T-helper 2 cell treated with Interferon-gamma antibody and Interleukin-4, amounts not matched to agents 5 μg/mL and 100 μg/mL, for 36 hours (primary cell): ENCODE results near the gene WDPCP.
"Not testable (repeated sequence)": the region's sequence is repeated elsewhere in the genome, so short reads cannot be mapped to it uniquely, and the experiment has no call there.

Source experiments
- DNase-seq: peaks from one replicate; pipeline ENCODE4 v3.0.0; 2021; ENCODE audit warnings: low spot score
- H3K27ac Mint-ChIP-seq: one replicate; pipeline ENCODE4 v1.8.0; 2021; ENCODE audit warnings: mild to moderate bottlenecking, mixed read lengths
- H3K27me3 Mint-ChIP-seq: one replicate; pipeline ENCODE4 v1.8.0; 2021; ENCODE audit warnings: low read depth, mixed read lengths
- H3K36me3 Mint-ChIP-seq: one replicate; pipeline ENCODE4 v1.8.0; 2021; ENCODE audit warnings: low read depth, mixed read lengths
- H3K4me1 Mint-ChIP-seq: one replicate; pipeline ENCODE4 v1.8.0; 2021; ENCODE audit warnings: low read depth, mixed read lengths
- H3K4me3 Mint-ChIP-seq: one replicate; pipeline ENCODE4 v1.8.0; 2022; ENCODE audit warnings: mild to moderate bottlenecking, moderate library complexity, mixed read lengths
- H3K9me3 Mint-ChIP-seq: one replicate; pipeline ENCODE4 v1.8.0; 2021; ENCODE audit warnings: mixed read lengths

WDPCP gene

DNA sequence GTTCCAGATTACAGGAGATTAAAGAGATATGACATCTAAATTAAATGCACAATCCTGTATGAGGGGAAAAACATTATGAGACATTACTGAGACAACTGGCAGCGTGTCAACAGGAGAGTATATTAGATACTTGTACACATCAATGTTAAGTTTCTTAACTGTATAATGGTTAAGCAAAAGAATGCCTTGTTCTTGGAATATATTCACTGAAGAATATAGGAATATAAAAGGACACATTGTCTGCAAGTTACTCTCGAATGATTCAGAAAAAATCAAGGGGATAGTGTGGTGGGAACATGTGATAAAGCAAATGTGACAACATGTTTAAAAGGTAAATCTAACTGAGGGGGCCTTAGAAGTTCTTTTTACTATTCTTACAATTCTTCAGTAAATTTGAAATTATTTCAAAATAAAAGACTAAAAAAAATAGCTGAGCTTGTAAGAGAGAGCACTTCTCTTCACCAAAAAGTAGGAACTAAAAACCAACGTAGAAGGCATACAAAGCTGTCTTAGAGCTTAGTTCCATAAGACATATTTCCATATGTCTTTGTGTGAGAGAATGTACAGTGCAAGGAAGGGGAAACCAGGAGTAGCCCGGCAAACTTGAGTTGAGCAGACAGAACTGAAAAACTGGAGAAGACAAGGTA lies 7.5 kb downstream of the WDPCP start:
- Mint-ChIP-seq H3K4me3 (no peak overlapping the region), H3K36me3 (no peaks in the 10 kb centered on the region), H3K4me1 (peaks cover 9% of the 10 kb centered on the region), H3K27me3 (no peaks in the 10 kb centered on the region), H3K9me3 (no peaks in the 10 kb centered on the region), H3K27ac (no peak overlapping the region)
- DNase-seq = no peak

DNA sequence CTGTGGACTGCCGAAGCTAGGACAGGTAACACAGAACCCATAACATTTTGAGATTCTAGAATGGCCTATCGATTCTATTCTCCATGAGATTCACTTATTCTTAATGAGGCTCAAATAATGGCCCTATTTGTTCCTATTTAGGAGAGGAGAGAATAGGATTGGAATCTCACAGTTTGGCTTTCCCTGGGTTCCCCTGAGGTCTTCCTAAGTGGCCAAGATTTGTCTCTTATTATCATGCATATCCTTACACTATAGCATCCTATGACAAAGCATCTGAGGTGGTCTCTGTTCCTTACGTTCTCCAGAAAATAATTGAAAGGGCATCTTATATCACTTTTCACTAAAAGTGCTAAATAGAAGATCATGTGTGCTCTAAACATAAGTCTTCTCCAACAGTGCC lies 9.5 kb downstream of the WDPCP start:
- Mint-ChIP-seq H3K27me3 (no peaks in the 10 kb centered on the region), H3K9me3 (peaks cover 4% of the 10 kb centered on the region), H3K36me3 (no peaks in the 10 kb centered on the region), H3K4me1 (peaks cover 9% of the 10 kb centered on the region), H3K4me3 (no peak overlapping the region), H3K27ac (no peak overlapping the region)
- no peak for DNase-seq

DNA sequence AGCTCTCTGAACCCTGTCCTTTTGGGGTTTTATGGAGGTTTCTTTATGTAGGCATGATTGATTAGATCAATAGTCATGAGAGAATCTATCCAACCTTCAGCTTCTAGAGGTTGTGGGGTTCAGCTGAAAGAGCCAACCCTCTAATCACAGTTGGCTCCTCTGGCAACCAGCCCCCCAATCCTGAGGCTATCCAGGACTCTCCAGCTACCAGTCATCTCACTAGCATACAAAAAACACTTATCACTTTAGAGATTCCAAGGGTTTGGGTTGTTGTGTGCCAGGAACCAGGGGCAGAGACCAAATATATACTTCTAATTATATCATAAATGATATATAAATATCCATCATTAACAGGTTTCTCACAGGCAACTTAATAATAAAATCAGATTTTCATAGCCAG lies 11.7 kb downstream of the WDPCP start:
- no peaks in the 10 kb centered on the region for H3K36me3 Mint-ChIP-seq
- peaks cover 4% of the 10 kb centered on the region for H3K4me1 Mint-ChIP-seq
- no peaks in the 10 kb centered on the region for H3K27me3 Mint-ChIP-seq
- DNase-seq = no peak
- H3K27ac Mint-ChIP-seq = no peak overlapping the region
- H3K9me3 Mint-ChIP-seq = peaks cover 4% of the 10 kb centered on the region
- no peak overlapping the region for H3K4me3 Mint-ChIP-seq

DNA sequence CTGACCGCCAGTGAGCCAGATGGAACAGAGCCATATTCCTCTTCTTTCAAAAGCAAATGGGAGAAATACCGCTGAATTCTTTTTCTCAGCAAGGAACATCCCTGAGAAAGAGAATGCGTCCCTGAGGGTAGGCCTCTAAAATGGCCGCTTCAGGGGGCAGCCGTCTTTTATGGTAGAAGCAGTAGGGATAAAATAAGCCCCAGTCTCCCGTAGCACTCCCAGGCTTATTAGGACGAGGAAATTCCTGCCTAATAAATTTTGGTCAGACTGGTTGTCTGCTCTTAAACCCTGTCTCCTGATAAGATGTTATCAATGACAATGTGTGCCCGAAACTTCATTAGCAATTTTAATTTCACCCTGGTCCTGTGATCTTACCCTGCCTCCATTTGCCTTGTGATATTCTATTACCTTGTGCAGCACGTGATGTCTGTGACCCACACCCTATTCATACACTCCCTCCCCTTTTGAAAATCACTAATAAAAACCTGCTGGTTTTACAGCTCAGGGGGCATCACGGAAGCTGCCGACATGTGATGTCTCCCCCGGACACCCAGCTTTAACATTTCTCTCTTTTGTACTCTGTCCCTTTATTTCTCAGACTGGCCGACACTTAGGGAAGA lies 14.4 kb downstream of the WDPCP start:
- not testable (repeated sequence) for H3K36me3 Mint-ChIP-seq, H3K27me3 Mint-ChIP-seq, H3K4me3 Mint-ChIP-seq, H3K27ac Mint-ChIP-seq, H3K4me1 Mint-ChIP-seq, DNase-seq
- H3K9me3 Mint-ChIP-seq = peaks cover 11% of the 10 kb centered on the region

DNA sequence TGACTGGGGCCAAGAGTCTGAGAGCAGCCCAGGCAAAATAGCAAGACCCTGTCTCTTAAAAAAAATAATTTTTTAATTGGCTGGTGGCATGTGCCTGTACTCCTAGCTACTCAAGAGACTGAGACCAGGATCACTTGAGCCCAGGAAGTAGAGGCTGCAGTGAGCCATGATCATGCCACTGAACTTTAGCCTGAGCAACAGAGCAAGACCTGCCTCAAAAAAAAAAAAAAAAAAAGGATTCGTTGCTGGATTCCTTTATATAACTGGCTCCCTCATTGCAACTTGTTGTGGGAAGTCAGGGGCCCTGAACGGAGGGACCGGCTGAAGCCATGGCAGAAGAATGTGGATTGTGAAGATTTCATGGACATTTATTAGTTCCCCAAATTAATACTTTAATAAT lies 15.3 kb downstream of the WDPCP start:
- not testable (repeated sequence) for H3K27me3 Mint-ChIP-seq, H3K27ac Mint-ChIP-seq, DNase-seq, H3K36me3 Mint-ChIP-seq, H3K4me1 Mint-ChIP-seq, H3K4me3 Mint-ChIP-seq
- peaks cover 19% of the 10 kb centered on the region for H3K9me3 Mint-ChIP-seq

DNA sequence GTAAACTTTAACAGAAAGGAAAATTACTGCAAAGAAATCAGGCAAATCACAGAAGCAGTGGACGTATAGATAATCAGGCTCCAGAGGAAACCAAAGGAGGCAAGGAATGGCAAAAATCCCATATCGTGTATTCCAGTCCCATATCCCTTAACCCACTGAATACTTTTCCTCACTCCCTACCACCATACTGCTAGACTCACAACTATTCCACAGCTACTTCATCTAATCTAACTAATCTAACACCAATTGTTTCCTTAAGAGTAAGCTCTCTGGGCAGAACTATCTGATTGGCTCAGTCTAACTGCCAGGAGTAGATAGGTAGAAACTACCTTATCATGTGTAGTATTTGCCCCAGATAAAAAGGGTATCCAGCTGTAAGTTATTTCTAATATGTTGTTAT lies 16.3 kb downstream of the WDPCP start:
- no peaks in the 10 kb centered on the region for H3K27me3 Mint-ChIP-seq
- H3K4me1 Mint-ChIP-seq = no peaks in the 10 kb centered on the region
- no peak for DNase-seq
- peaks cover 4% of the 10 kb centered on the region for H3K36me3 Mint-ChIP-seq
- H3K9me3 Mint-ChIP-seq = peaks cover 30% of the 10 kb centered on the region
- no peak overlapping the region for H3K4me3 Mint-ChIP-seq
- no peak overlapping the region for H3K27ac Mint-ChIP-seq

DNA sequence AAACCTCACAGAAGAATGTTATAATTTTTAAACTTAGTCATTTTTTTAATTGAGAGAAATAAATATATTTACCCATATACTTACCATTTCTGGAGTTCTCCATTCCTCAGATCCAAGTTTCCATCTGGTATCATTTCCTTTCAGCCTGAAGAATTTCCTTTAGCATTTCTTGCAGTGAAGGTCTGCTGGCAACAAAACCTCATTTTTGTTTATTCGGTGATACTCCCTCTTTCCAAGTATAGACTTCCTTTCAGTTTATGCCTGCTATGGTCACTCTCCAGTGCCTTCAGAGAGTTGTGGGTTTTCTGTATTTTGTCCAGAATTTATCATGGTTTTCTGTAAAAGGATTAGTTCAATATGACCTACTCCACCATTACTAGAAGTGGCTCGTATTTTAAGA lies 17.0 kb downstream of the WDPCP start:
- H3K36me3 Mint-ChIP-seq = peaks cover 4% of the 10 kb centered on the region
- H3K4me1 Mint-ChIP-seq = no peaks in the 10 kb centered on the region
- H3K27me3 Mint-ChIP-seq = no peaks in the 10 kb centered on the region
- no peak overlapping the region for H3K4me3 Mint-ChIP-seq
- H3K9me3 Mint-ChIP-seq = peaks cover 35% of the 10 kb centered on the region
- no peak for DNase-seq
- no peak overlapping the region for H3K27ac Mint-ChIP-seq

DNA sequence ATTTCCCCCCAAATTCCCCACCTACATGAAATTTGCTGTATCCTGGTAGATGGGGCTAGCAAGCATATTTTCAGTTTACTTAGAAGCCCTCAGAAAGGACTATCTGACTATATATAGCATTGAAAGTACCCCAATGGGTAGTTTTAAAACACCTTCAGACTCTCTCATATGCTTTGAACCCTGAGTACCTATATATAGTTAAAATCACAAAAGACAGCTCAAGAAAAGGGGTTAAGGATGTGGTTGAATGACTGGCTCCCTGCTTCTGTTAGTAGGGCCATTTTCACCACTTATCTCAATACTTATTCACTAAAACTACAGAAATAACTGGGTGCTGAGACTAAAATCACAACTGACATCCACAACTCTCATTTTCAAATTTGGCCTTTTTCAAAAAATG lies 18.5 kb downstream of the WDPCP start:
- H3K36me3 Mint-ChIP-seq = peaks cover 4% of the 10 kb centered on the region
- peaks cover 40% of the 10 kb centered on the region for H3K9me3 Mint-ChIP-seq
- no peak for DNase-seq
- H3K27ac Mint-ChIP-seq = no peak overlapping the region
- no peak overlapping the region for H3K4me3 Mint-ChIP-seq
- H3K27me3 Mint-ChIP-seq = no peaks in the 10 kb centered on the region
- H3K4me1 Mint-ChIP-seq = no peaks in the 10 kb centered on the region

DNA sequence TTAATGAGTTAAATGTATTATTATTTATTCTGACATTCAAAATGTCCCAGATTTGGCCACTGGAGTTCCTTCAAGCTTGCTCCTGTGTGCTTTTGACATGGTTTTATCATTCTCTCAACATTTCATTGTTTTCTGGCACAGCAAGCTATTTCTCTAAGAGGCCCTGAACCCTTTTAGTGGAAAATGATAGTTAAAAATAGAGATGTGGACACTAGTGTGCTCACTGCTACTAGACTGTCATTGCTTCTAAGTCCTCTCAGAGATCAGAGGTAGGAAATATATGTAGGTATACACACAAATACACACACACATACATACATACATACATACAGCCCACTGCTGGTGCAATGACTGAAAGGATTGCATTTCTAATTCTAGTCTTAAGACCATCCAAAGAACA lies 25.5 kb downstream of the WDPCP start:
- DNase-seq = no peak
- Mint-ChIP-seq H3K9me3 (peaks cover 39% of the 10 kb centered on the region), H3K4me1 (peaks cover 4% of the 10 kb centered on the region), H3K27me3 (no peaks in the 10 kb centered on the region), H3K36me3 (peaks cover 6% of the 10 kb centered on the region), H3K27ac (no peak overlapping the region), H3K4me3 (no peak overlapping the region)

DNA sequence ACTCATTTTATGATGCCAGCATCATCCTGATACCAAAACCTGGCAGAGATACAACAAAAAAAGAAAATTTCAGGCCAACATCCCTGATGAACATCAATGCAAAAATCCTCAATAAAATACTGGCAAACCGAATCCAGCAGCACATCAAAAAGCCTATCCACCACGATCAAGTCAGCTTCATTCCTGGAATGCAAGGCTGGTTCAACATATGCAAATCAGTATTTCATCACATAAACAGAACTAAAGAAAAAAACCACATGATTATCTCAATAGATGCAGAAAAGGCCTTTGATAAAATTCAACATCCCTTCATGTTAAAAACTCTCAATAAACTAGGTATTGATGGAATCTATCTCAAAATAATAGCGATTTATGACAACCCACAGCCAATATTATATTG lies 29.4 kb downstream of the WDPCP start:
- H3K27ac Mint-ChIP-seq, H3K4me1 Mint-ChIP-seq, H3K4me3 Mint-ChIP-seq, H3K27me3 Mint-ChIP-seq, H3K36me3 Mint-ChIP-seq, DNase-seq: not testable (repeated sequence)
- H3K9me3 Mint-ChIP-seq = peaks cover 24% of the 10 kb centered on the region

DNA sequence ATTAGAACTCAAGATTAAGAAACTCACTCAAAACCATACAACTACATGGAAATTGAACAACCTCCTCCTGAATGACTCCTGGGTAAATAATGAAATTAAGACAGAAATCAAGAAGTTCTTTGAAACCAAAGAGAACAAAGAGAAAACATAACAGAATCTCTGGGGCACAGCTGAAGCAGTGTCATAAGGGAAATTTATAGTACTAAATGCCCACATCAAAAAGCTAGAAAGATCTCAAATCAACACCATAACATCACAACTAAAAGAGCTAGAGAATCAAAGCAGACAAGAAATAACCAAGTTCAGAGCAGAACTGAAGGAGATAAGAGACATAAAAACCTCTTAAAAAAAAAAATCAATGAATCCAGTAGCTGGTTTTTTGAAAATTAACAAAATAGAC lies 30.5 kb downstream of the WDPCP start:
- peaks cover 24% of the 10 kb centered on the region for H3K9me3 Mint-ChIP-seq
- H3K27ac Mint-ChIP-seq, H3K36me3 Mint-ChIP-seq, DNase-seq, H3K4me1 Mint-ChIP-seq, H3K4me3 Mint-ChIP-seq, H3K27me3 Mint-ChIP-seq: not testable (repeated sequence)

DNA sequence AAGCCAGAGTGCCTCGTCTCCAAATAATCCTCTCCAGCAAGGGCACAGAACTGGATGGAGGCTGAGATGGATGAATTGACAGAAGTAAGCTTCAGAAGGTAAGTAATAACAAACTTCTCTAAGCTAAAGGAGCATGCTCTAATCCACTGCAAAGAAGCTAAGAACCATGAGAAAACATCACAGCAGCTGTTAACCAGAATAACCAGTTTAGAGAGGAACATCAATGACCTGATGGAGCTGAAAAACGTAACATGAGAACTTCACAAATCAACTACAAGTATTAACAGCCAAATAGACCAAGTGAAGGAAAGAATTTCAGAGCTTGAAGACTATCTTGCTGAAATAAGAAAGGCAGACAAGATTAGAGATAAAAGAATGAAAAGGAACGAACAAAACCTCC lies 32.3 kb downstream of the WDPCP start:
- Mint-ChIP-seq H3K4me1 (peaks cover 2% of the 10 kb centered on the region), H3K27me3 (no peaks in the 10 kb centered on the region), H3K4me3 (no peak overlapping the region), H3K36me3 (peaks cover 6% of the 10 kb centered on the region), H3K27ac (no peak overlapping the region), H3K9me3 (peaks cover 27% of the 10 kb centered on the region)
- DNase-seq = no peak

DNA sequence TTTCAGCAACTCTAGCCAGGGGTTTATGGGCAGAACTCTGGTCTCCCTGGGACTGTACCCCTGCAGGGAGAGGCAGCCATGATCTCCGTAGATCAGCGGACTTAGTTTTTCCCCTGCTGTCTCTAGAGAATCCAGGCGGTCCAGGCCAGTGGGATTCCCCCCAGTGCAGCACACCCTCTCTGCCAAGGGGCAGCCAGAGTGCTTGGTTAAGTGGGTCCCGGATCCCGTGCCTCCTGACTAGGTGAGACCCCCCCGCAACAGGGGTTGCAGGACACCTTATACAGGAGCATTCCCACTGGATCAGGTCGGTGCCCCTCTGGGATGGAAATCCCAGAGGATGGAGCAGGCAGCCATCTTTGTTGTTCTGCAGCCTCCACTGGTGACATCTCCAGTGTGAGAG lies 33.0 kb downstream of the WDPCP start:
- DNase-seq = no peak
- no peak overlapping the region for H3K27ac Mint-ChIP-seq
- no peak overlapping the region for H3K4me3 Mint-ChIP-seq
- no peaks in the 10 kb centered on the region for H3K27me3 Mint-ChIP-seq
- H3K4me1 Mint-ChIP-seq = peaks cover 4% of the 10 kb centered on the region
- H3K9me3 Mint-ChIP-seq = peaks cover 21% of the 10 kb centered on the region
- peaks cover 4% of the 10 kb centered on the region for H3K36me3 Mint-ChIP-seq

DNA sequence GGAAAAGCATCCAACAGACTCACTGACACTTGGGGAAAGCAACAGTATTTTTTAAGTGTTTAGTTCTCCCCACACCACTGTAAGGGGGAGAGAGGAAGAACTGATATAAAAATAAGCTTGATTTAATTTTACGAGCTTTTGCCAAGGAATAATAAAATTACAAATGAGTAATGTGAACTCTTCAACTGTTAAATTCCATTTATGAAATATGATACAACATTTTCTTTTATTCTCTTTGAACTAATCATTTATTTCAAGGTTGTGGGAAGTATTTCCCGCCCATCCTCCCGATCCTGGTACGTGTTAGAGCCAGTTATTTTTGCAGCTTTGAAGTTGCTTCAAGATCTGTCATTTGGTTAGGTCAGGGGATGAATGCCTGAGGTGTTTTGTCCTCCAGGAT lies 35.2 kb downstream of the WDPCP start:
- Mint-ChIP-seq H3K36me3 (no peaks in the 10 kb centered on the region), H3K9me3 (peaks cover 10% of the 10 kb centered on the region), H3K27ac (no peak overlapping the region), H3K4me1 (peaks cover 4% of the 10 kb centered on the region), H3K27me3 (no peaks in the 10 kb centered on the region), H3K4me3 (no peak overlapping the region)
- no peak for DNase-seq

DNA sequence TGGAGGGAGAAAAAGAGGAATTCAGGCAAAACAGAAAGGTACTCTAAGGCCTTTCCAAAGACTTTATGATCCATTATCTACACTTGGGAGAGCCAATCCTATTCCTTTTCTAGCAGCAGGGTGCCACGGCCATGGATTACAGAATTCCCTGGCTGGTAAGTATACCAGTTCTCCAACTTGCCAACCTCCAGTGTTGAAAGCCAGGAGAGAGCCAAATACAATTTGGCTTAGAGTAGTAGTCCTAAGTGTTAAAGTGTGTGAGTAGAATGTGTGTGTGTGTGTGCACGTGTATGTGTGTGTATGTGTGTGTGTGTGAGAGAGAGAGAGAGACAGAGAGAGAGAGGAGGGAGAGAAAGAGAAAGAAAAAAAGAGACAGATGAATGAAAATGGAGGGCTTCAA lies 43.3 kb downstream of the WDPCP start:
- Mint-ChIP-seq H3K27me3 (no peaks in the 10 kb centered on the region), H3K9me3 (no peaks in the 10 kb centered on the region), H3K4me1 (no peaks in the 10 kb centered on the region), H3K4me3 (no peak overlapping the region), H3K36me3 (no peaks in the 10 kb centered on the region), H3K27ac (no peak overlapping the region)
- DNase-seq = no peak
